HTERT RPE-1 (cell line): ENCODE results near the gene PRSS1.
"Not testable (repeated sequence)": the region's sequence is repeated elsewhere in the genome, so short reads cannot be mapped to it uniquely, and the experiment has no call there.

Experiments
- in situ Hi-C: fragments of 300-500 bp; cut with MboI; formaldehyde crosslinking; loops from 4 replicates; pipeline ENCODE4 v1.14.3; 2020; ENCODE audit warnings: low sequenced_read_pairs

The PRSS1 gene

GRCh38 chr7:142772051-142772450 lies 22.8 kb downstream of the PRSS1 start:
- in situ Hi-C loops, result no loop called here

- in situ Hi-C loops, result no loop called here
Observed at GRCh38 chr7:142772673-142773072, 23.4 kb downstream of the PRSS1 start.

- in situ Hi-C loops, result no loop called here
Observed at GRCh38 chr7:142773230-142773629, 24.0 kb downstream of the PRSS1 start.

- in situ Hi-C loops, result no loop called here
Observed at GRCh38 chr7:142773937-142774744, 24.9 kb downstream of the PRSS1 start.

- in situ Hi-C loops, result no loop called here
Observed at GRCh38 chr7:142774826-142775225, 25.6 kb downstream of the PRSS1 start.

GRCh38 chr7:142775351-142776115 lies 26.3 kb downstream of the PRSS1 start:
- in situ Hi-C loops, result not testable (repeated sequence)

- in situ Hi-C loops, result no loop called here
Observed at GRCh38 chr7:142776206-142776844, 27.1 kb downstream of the PRSS1 start.

- in situ Hi-C loops, result not testable (repeated sequence)
Observed at GRCh38 chr7:142776845-142777225, 27.6 kb downstream of the PRSS1 start.

GRCh38 chr7:142777318-142777717 lies 28.0 kb downstream of the PRSS1 start:
- in situ Hi-C loops, result no loop called here

GRCh38 chr7:142782922-142783900 lies 33.9 kb downstream of the PRSS1 start:
- in situ Hi-C loops, result no loop called here

- in situ Hi-C loops, result no loop called here
Observed at GRCh38 chr7:142784096-142784495, 34.8 kb downstream of the PRSS1 start.

- in situ Hi-C loops, result no loop called here
Observed at GRCh38 chr7:142784716-142785115, 35.4 kb downstream of the PRSS1 start.

- in situ Hi-C loops, result no loop called here
Observed at GRCh38 chr7:142785841-142786250, 36.6 kb downstream of the PRSS1 start.

- in situ Hi-C loops, result no loop called here
Observed at GRCh38 chr7:142787034-142787768, 37.9 kb downstream of the PRSS1 start.

- in situ Hi-C loops, result no loop called here
Observed at GRCh38 chr7:142787783-142788182, 38.5 kb downstream of the PRSS1 start.

GRCh38 chr7:142788303-142789289 lies 39.3 kb downstream of the PRSS1 start:
- in situ Hi-C loops, result no loop called here

GRCh38 chr7:142789441-142789840 lies 40.2 kb downstream of the PRSS1 start:
- in situ Hi-C loops, result no loop called here

- in situ Hi-C loops, result no loop called here
Observed at GRCh38 chr7:142790056-142790455, 40.8 kb downstream of the PRSS1 start.

GRCh38 chr7:142790555-142790954 lies 41.3 kb downstream of the PRSS1 start:
- in situ Hi-C loops, result no loop called here
